ENCODE data around the gene HS6ST2.

DNA sequence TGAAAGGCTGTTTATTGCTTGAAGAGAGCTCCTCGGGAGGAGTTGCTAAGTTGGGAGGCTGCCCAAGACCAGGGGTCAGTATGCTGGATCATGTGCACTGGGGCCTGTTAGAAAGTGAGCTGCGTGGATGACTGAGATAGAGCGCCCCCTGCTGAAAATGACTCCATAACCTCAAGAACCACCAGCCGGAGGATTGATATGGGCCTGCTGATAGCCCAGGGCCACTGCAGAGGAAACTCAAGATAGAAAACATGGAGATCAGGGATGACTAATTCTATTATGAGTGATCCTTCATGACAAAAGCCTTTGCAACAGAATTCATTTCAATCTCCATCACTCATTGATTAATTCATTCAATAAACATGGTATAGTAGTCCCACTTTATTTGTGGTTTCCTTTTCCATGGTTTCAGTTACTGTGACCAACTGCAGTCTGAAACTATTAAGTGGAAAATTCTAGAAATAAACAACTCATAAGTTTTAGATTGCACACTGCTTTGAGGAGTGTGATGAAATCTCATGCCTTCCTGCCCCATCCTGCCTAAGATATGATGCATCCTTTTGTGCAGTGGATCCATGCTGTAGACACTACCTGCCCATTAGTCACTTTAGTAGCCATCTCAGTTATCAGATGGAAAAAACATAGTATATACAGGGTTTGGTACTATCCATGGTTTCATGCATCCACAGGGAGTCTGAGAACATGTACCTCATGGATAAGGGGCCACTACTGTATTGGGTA is 342.9 kb downstream of the HS6ST2 start:
- TF ChIP-seq CTCF (conservative IDR thresholded peaks at IDR 0.05) (peak; percentile 64), EZH2 (IDR thresholded peaks at IDR 0.05; ENCODE audit: low read depth) (no peak)

All from PC-9 (cell line).